HCT116 (cell line): ENCODE measurements around the gene CCDC185. TPM values are rescaled to one million over a fixed set of nuclear protein-coding genes. Genes with fewer than 3 reads are reported as not detected.

Experiments
- ATAC-seq: fragments of 200-7000 bp; cut with Tn5 transposase; 2 replicates; pipeline ENCODE4 v1.9.1; 2020; ENCODE audit warnings: mild to moderate bottlenecking, moderate library complexity
- BruUV-seq: library from RNA; stranded (reverse); fragments of 400-500 nt; replicated peaks from 2 replicates; lab custom pipeline; 2021; lab: Mats Ljungman, UMichigan
- CTCF ChIA-PET: fragments of 300-600 bp; sonication (Branson Sonifier 250); formaldehyde crosslinking; loops from one replicate; lab custom pipeline; 2021; ENCODE audit warnings: antibody characterized with exemption; lab: Charles Lee
- POLR2A ChIA-PET: fragments of 300-600, 350-600 bp; sonication (Branson Sonifier 250); formaldehyde crosslinking; loops from one replicate; lab custom pipeline; 2021; ENCODE audit warnings: antibody characterized with exemption; lab: Charles Lee
- RAD21 ChIA-PET, 2 experiments: fragments of 300-600 bp; sonication (Branson Sonifier 250); formaldehyde crosslinking; loops; one replicate each; lab custom pipeline; 2023; ENCODE audit warnings: low total read pairs in 2 of 2; ENCODE audit not compliant: uncharacterized antibody in 2 of 2, unreplicated experiment in 2 of 2, low non-redundant PET in 1 of 2; lab: Charles Lee
- DNase-seq: peaks from one replicate; pipeline ENCODE4 v3.0.0-alpha.2; 2010; ENCODE audit warnings: low read depth, low spot score
- H2AFZ ChIP-seq: fragments of 200-600 bp; shearing (Covaris generic), sonication (generic); 2 replicates; pipeline ENCODE4 v1.6.1; 2017; ENCODE audit warnings: low read depth, mixed run types, mixed read lengths, antibody characterized with exemption, low read length; ENCODE audit not compliant: poor library complexity, severe bottlenecking
- H3K27ac ChIP-seq: 2 replicates; pipeline ENCODE4 v1.5.1; 2012; ENCODE audit warnings: low read depth, low read length
- H3K27me3 ChIP-seq: fragments of 200-600 bp; sonication (generic); 2 replicates; pipeline ENCODE4 v1.6.1; 2016; ENCODE audit warnings: mixed run types, low read length, mixed read lengths; ENCODE audit not compliant: insufficient read depth
- H3K36me3 ChIP-seq, 2 experiments: fragments of 200-500 bp in 1 of 2; fragments of 200-600 bp in 1 of 2; sonication (Bioruptor generic) in 1 of 2; sonication (generic) in 1 of 2; 2 replicates each; pipeline versions ENCODE4 v1.5.1 to v1.6.1; 2014 to 2016; ENCODE audit warnings: low read length in 2 of 2, inconsistent platforms in 1 of 2, mixed read lengths in 1 of 2, mixed run types in 1 of 2; ENCODE audit not compliant: insufficient read depth in 2 of 2, control insufficient read depth in 1 of 2
- H3K4me1 ChIP-seq, 2 experiments: fragments of 200-600 bp in 1 of 2; sonication (generic) in 1 of 2; 2 replicates each; pipeline versions ENCODE4 v1.5.1 to v1.6.1; 2012 to 2017; ENCODE audit warnings: low read length in 2 of 2, inconsistent platforms in 1 of 2, mild to moderate bottlenecking in 1 of 2, mixed read lengths in 1 of 2, mixed run types in 1 of 2, moderate library complexity in 1 of 2; ENCODE audit not compliant: insufficient read depth in 2 of 2, control insufficient read depth in 1 of 2
- H3K4me2 ChIP-seq: fragments of 200-600 bp; sonication (generic); 2 replicates; pipeline ENCODE4 v1.6.1; 2017; ENCODE audit warnings: mixed run types, low read length, mixed read lengths
- H3K4me3 ChIP-seq, 2 experiments: fragments of 200-600 bp in 1 of 2; sonication (generic) in 1 of 2; replicated peaks in 1 of 2; 2 replicates each; pipeline ENCODE4 v1.5.1; 2011 to 2016; ENCODE audit warnings: low read length in 2 of 2, control low read depth in 1 of 2, low read depth in 1 of 2, mild to moderate bottlenecking in 1 of 2, mixed read lengths in 1 of 2, mixed run types in 1 of 2
- H3K79me2 ChIP-seq: fragments of 200-600 bp; sonication (generic); 2 replicates; pipeline ENCODE4 v1.6.1; 2017; ENCODE audit warnings: mild to moderate bottlenecking, mixed run types, low read length, moderate library complexity, mixed read lengths; ENCODE audit not compliant: insufficient read depth
- H3K9ac ChIP-seq: fragments of 200-600 bp; sonication (generic); 2 replicates; pipeline ENCODE4 v1.6.1; 2016; ENCODE audit warnings: low read length, mixed read lengths
- H3K9me2 ChIP-seq: fragments of 200-600 bp; sonication (generic), shearing (Covaris generic); 2 replicates; pipeline ENCODE4 v1.6.1; 2017; ENCODE audit warnings: mixed run types, mild to moderate bottlenecking, moderate library complexity; ENCODE audit not compliant: insufficient read depth
- H3K9me3 ChIP-seq, 2 experiments: fragments of 200-500 bp in 1 of 2; fragments of 200-600 bp in 1 of 2; sonication (Bioruptor generic) in 1 of 2; sonication (generic) in 1 of 2; 2 replicates each; pipeline ENCODE4 v1.6.1; 2014 to 2017; ENCODE audit warnings: low read length in 2 of 2, mixed read lengths in 2 of 2, inconsistent platforms in 1 of 2, low read depth in 1 of 2, mild to moderate bottlenecking in 1 of 2, mixed run types in 1 of 2, moderate library complexity in 1 of 2; ENCODE audit not compliant: control insufficient read depth in 1 of 2, insufficient read depth in 1 of 2
- H4K20me1 ChIP-seq: fragments of 200-600 bp; sonication (generic), shearing (Covaris generic); 2 replicates; pipeline ENCODE4 v1.6.1; 2017; ENCODE audit warnings: mixed run types, mild to moderate bottlenecking, moderate library complexity; ENCODE audit not compliant: insufficient read depth
- EZH2 ChIP-seq: fragments of 200-600 bp; sonication (generic); IDR thresholded peaks from 2 replicates; pipeline ENCODE4 v1.6.1; 2017; ENCODE audit warnings: antibody characterized with exemption, mixed run types
- MAX ChIP-seq: IDR thresholded peaks from 2 replicates; pipeline ENCODE4 v1.6.1; 2012
- POLR2A ChIP-seq: IDR thresholded peaks from 2 replicates; pipeline ENCODE4 v1.7.0; 2011; ENCODE audit warnings: borderline replicate concordance; ENCODE audit not compliant: insufficient read depth, insufficient read length; ENCODE audit errors: extremely low read depth
- ZBTB33 ChIP-seq: IDR thresholded peaks from 2 replicates; pipeline ENCODE4 v1.6.1; 2011; ENCODE audit warnings: mild to moderate bottlenecking, low read length, moderate library complexity; ENCODE audit not compliant: insufficient replicate concordance; ENCODE audit errors: extremely low read depth
- ZFX ChIP-seq: fragments of 450-650 bp; IDR thresholded peaks from 2 replicates; pipeline ENCODE4 v1.6.1; 2017
- ZNF274 ChIP-seq: fragments of 200-500 bp; sonication (Bioruptor generic); IDR thresholded peaks from 2 replicates; pipeline ENCODE4 v1.6.1; 2014; ENCODE audit warnings: mild to moderate bottlenecking, low read depth, low read length, inconsistent platforms
- intact Hi-C: fragments of 100-400 bp; cut with micrococcal nuclease; formaldehyde crosslinking; loops from 2 replicates; pipeline ENCODE4 v1.10.0; 2022
- total RNA-seq: library from RNA; stranded (reverse); gene quantifications from one replicate; pipeline ENCODE4 v1.2.1, GENCODE V29; 2021; ENCODE audit not compliant: unreplicated experiment

The CCDC185 gene
- total RNA-seq, 1 experiment from 2014 or later, result not detected

DNA sequence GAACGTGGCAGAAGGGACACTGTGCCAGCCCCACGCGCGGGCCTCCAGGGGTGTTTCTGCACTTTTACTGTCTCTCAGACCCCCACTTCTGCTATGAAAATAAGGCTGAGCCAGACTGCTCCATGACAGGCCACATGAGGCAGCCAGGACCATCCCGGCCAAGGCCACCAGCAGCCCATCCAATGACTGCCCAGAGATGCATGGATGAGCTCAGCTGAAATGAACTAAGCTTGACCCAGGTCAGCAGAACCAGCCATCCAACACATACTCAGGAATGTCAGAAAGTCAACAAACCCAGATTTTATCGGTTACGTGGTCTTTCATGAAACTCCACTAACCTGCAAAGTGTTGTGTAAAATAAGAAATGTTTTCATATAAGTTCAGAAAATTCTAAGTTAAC, 51.2 kb downstream of the CCDC185 start:
- no peak for TF ChIP-seq MAX
- no peak for TF ChIP-seq EZH2
- no peak for TF ChIP-seq POLR2A
- TF ChIP-seq ZNF274, result no peak
- no peak for TF ChIP-seq ZFX
- TF ChIP-seq ZBTB33, result no peak
- TF ChIP-seq, all 23 proteins: peak for 0
- H3K4me3 ChIP-seq, result no peak overlapping the region
- H3K4me1 ChIP-seq, result no peaks in the 10 kb centered on the region
- no peak overlapping the region for H3K9ac ChIP-seq
- no TSS peak for BruUV-seq
- intact Hi-C loops, result no loop called here
- H4K20me1 ChIP-seq, result no peaks in the 10 kb centered on the region
- H3K79me2 ChIP-seq, result no peaks in the 10 kb centered on the region
- no peaks in the 10 kb centered on the region for H3K36me3 ChIP-seq
- H3K4me2 ChIP-seq, result no peak overlapping the region
- ATAC-seq, result no peak
- no peak overlapping the region for H2AFZ ChIP-seq
- H3K27ac ChIP-seq, result no peak overlapping the region
- H3K9me3 ChIP-seq, result peaks cover 0 to 3% of the 10 kb centered on the region in 2 experiments; a peak in 1 of 4 replicates
- DNase-seq, result no peak
- H3K27me3 ChIP-seq, result peaks cover 7% of the 10 kb centered on the region; the same call in 1 of the 2 replicates
- ChIA-PET CTCF (no interaction called here), RAD21 (no interaction called here), POLR2A (no interaction called here)
- H3K9me2 ChIP-seq, result no peaks in the 10 kb centered on the region

Other genes with a start within 250 kb of the CCDC185 start
- gene SUSD4, start 29.2 kb upstream of the CCDC185 start, total RNA-seq, result 0.59 TPM